Measurements from ENCODE around the gene NAA60.

DNA sequence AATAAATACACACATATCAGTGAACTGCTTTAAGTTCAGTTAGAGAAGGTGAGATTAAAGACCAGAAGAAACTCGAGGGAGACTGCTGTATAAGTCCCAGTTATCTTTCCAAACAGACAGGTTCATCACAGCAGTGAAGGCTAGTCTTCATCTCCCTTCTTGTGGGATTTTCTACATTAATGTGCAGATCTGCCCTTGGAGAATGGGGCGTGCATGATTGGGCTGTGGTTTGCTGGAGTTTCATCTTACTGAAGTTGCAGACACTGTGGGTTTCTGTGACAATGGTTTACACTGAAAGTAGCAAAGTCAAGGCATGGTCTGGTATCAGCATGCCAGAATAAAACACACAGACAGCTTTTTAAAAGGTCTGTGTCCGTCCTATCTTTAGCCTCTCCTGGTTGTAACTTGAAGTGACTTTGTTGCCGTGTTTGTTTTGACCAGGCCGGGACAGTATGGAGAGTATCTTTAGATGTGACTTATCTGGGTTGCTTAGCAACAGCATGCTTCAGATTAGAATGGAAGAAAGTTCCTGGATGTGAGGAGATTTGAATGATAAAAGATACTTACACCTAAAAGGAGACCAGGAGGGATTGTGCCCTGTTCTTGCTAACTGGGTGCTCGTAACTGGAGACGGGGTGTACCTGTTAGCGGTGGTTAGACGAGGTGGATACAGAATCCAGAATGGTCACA lies 16.1 kb downstream of the NAA60 start:
- no peak for TF ChIP-seq POLR2A (IDR thresholded peaks at IDR 0.05)
- TF ChIP-seq POLR2AphosphoS5 (IDR thresholded peaks at IDR 0.05), result no peak
- no peak for TF ChIP-seq EP300 (IDR thresholded peaks at IDR 0.05)
